Measurements from ENCODE around the gene FRAS1.

DNA sequence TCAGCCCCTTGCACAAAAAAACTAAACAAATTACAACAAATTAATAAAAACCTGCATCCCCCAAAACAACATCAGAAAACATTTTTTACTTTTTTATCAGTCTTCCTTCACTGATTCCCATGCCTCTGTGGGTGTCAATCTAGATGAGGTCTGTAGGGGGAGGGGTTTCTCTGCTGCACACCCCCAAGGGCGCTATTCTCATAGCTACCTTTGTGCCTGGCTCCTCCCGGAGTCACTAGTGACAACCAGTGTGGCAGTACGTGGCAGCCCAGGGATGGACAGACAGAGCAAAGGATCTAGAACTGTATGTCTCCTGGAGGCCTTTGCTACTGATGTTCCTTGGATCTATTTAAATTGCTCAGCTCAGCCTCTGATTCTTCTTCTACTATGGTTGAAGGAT, 266.3 kb downstream of the FRAS1 start:
- TF ChIP-seq POLR2AphosphoS5 (IDR thresholded peaks at IDR 0.05; ENCODE audit: low read depth, low read length) (no peak), TAF1 (IDR thresholded peaks at IDR 0.05; ENCODE audit: borderline replicate concordance, insufficient read depth, low read length) (no peak)

All from PFSK-1 (cell line).